ENCODE results near the gene SORL1.
"Not testable (repeated sequence)": the region's sequence is repeated elsewhere in the genome, so short reads cannot be mapped to it uniquely, and the experiment has no call there.

Gene SORL1

GRCh38 chr11:121473064-121473777, 21.1 kb downstream of the SORL1 start:
- in situ Hi-C loops (cut with MboI; ENCODE audit: low sequenced_read_pairs) = no loop called here

GRCh38 chr11:121474680-121475079, 22.6 kb downstream of the SORL1 start:
- in situ Hi-C loops (cut with MboI; ENCODE audit: low sequenced_read_pairs) = no loop called here

- in situ Hi-C loops (cut with MboI; ENCODE audit: low sequenced_read_pairs) = no loop called here
These were observed 24.4 kb downstream of the SORL1 start for GRCh38 chr11:121476379-121477032.

GRCh38 chr11:121478226-121478894, 26.2 kb downstream of the SORL1 start:
- in situ Hi-C loops (cut with MboI; ENCODE audit: low sequenced_read_pairs) = no loop called here

GRCh38 chr11:121478895-121479697, 27.0 kb downstream of the SORL1 start:
- in situ Hi-C loops (cut with MboI; ENCODE audit: low sequenced_read_pairs) = no loop called here

- in situ Hi-C loops (cut with MboI; ENCODE audit: low sequenced_read_pairs) = no loop called here
These were observed 27.7 kb downstream of the SORL1 start for GRCh38 chr11:121479698-121480238.

GRCh38 chr11:121481484-121482230, 29.5 kb downstream of the SORL1 start:
- in situ Hi-C loops (cut with MboI; ENCODE audit: low sequenced_read_pairs) = not testable (repeated sequence)

- in situ Hi-C loops (cut with MboI; ENCODE audit: low sequenced_read_pairs) = no loop called here
These were observed 30.4 kb downstream of the SORL1 start for GRCh38 chr11:121482231-121483129.

- in situ Hi-C loops (cut with MboI; ENCODE audit: low sequenced_read_pairs) = no loop called here
These were observed 31.8 kb downstream of the SORL1 start for GRCh38 chr11:121483805-121484480.

GRCh38 chr11:121485216-121485615, 33.1 kb downstream of the SORL1 start:
- in situ Hi-C loops (cut with MboI; ENCODE audit: low sequenced_read_pairs) = no loop called here

GRCh38 chr11:121486054-121486453, 33.9 kb downstream of the SORL1 start:
- in situ Hi-C loops (cut with MboI; ENCODE audit: low sequenced_read_pairs) = no loop called here

GRCh38 chr11:121487191-121487590, 35.1 kb downstream of the SORL1 start:
- in situ Hi-C loops (cut with MboI; ENCODE audit: low sequenced_read_pairs) = no loop called here

- in situ Hi-C loops (cut with MboI; ENCODE audit: low sequenced_read_pairs) = no loop called here
These were observed 36.1 kb downstream of the SORL1 start for GRCh38 chr11:121488170-121488569.

- in situ Hi-C loops (cut with MboI; ENCODE audit: low sequenced_read_pairs) = no loop called here
These were observed 36.5 kb downstream of the SORL1 start for GRCh38 chr11:121488641-121489040.

GRCh38 chr11:121489823-121490222, 37.7 kb downstream of the SORL1 start:
- in situ Hi-C loops (cut with MboI; ENCODE audit: low sequenced_read_pairs) = no loop called here

- in situ Hi-C loops (cut with MboI; ENCODE audit: low sequenced_read_pairs) = no loop called here
These were observed 42.4 kb downstream of the SORL1 start for GRCh38 chr11:121494355-121495099.

- in situ Hi-C loops (cut with MboI; ENCODE audit: low sequenced_read_pairs) = no loop called here
These were observed 45.3 kb downstream of the SORL1 start for GRCh38 chr11:121497176-121497998.

All from HL-60/S4 treated with phorbol 12-myristate 13-acetate at 8.2 ng/mL for 4 days and 3 days (cell line).